ENCODE data around the gene PFKFB3.

Gene PFKFB3

DNA sequence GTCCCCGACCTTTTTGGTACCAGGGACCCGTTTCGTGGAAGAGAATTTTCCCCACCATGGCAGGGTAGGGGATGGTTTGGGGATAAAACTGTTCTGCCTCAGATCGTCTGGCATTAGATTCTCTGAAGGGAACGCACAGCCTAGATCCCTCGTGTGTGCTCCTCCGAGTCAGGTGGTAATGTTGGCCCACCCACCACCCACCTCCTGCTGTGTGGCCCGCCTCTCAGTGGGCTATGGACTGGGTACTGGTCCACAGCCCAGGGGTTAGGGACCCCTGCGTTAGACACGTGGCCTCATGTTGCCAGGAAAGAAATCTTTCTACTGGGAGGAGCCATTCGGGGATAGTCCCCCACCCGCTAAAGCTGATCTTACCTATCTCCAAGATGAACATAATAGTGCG, 27.0 kb downstream of the PFKFB3 start:
- TF ChIP-seq CTCF (IDR thresholded peaks at IDR 0.05; ENCODE audit: control insufficient read depth, extremely low read depth, insufficient read depth), result no peak
- H3K4me3 ChIP-seq (ENCODE audit: low read depth, low read length), result no peak overlapping the region
- DNase-seq (ENCODE audit: low read depth), result no peak

- no peak for TF ChIP-seq CTCF (IDR thresholded peaks at IDR 0.05; ENCODE audit: control insufficient read depth, extremely low read depth, insufficient read depth)
- no peak for DNase-seq (ENCODE audit: low read depth)
- no peak overlapping the region for H3K4me3 ChIP-seq (ENCODE audit: low read depth, low read length)
These were observed 27.6 kb downstream of the PFKFB3 start for GRCh38 chr10:6230315-6230714.

- H3K4me3 ChIP-seq (ENCODE audit: low read depth, low read length), result no peak overlapping the region
- DNase-seq (ENCODE audit: low read depth), result no peak
- no peak for TF ChIP-seq CTCF (IDR thresholded peaks at IDR 0.05; ENCODE audit: control insufficient read depth, extremely low read depth, insufficient read depth)
These were observed 28.4 kb downstream of the PFKFB3 start for GRCh38 chr10:6231146-6231545.

- H3K4me3 ChIP-seq (ENCODE audit: low read depth, low read length), result no peak overlapping the region
- no peak for TF ChIP-seq CTCF (IDR thresholded peaks at IDR 0.05; ENCODE audit: control insufficient read depth, extremely low read depth, insufficient read depth)
- DNase-seq (ENCODE audit: low read depth), result no peak
These were observed 29.0 kb downstream of the PFKFB3 start for GRCh38 chr10:6231730-6232129.

GRCh38 chr10:6232225-6232807, 29.6 kb downstream of the PFKFB3 start:
- DNase-seq (ENCODE audit: low read depth), result no peak
- no peak for TF ChIP-seq CTCF (IDR thresholded peaks at IDR 0.05; ENCODE audit: control insufficient read depth, extremely low read depth, insufficient read depth)
- H3K4me3 ChIP-seq (ENCODE audit: low read depth, low read length), result no peak overlapping the region

DNA sequence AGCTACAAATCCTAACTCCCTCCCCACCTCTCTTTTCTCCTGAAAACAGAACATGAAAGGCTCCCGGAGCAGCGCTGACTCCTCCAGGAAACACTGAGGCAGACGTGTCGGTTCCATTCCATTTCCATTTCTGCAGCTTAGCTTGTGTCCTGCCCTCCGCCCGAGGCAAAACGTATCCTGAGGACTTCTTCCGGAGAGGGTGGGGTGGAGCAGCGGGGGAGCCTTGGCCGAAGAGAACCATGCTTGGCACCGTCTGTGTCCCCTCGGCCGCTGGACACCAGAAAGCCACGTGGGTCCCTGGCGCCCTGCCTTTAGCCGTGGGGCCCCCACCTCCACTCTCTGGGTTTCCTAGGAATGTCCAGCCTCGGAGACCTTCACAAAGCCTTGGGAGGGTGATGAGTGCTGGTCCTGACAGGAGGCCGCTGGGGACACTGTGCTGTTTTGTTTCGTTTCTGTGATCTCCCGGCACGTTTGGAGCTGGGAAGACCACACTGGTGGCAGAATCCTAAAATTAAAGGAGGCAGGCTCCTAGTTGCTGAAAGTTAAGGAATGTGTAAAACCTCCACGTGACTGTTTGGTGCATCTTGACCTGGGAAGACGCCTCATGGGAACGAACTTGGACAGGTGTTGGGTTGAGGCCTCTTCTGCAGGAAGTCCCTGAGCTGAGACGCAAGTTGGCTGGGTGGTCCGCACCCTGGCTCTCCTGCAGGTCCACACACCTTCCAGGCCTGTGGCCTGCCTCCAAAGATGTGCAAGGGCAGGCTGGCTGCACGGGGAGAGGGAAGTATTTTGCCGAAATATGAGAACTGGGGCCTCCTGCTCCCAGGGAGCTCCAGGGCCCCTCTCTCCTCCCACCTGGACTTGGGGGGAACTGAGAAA, 30.4 kb downstream of the PFKFB3 start:
- TF ChIP-seq CTCF (IDR thresholded peaks at IDR 0.05; ENCODE audit: control insufficient read depth, extremely low read depth, insufficient read depth), result no peak
- DNase-seq (ENCODE audit: low read depth), result no peak
- no peak overlapping the region for H3K4me3 ChIP-seq (ENCODE audit: low read depth, low read length)

Data from LNCaP clone FGC (cell line).